LNCAP (cell line): Measurements from ENCODE around the gene KRTAP20-4.

Source experiments
- CTCF ChIP-seq: fragments of 450-650 bp; IDR thresholded peaks from 2 replicates; pipeline ENCODE4 v1.5.1; 2017; ENCODE audit warnings: mild to moderate bottlenecking

KRTAP20-4 gene

GRCh38 chr21:30668776-30669175 is 48.3 kb downstream of the KRTAP20-4 start:
- no peak for TF ChIP-seq CTCF
